Gastroesophageal sphincter (tissue), 4 donors: ENCODE data around the gene WDR6. TPM values are rescaled to one million over a fixed set of nuclear protein-coding genes. Genes with fewer than 3 reads are reported as not detected.
A peak's percentile ranks its signal among the peaks of the same experiment; 100 is the strongest.

ENCODE experiments used
- ATAC-seq: fragments of 150-250 bp; one replicate; pipeline ENCODE4 v1.9.1; 2016; ENCODE audit warnings: mild to moderate bottlenecking, moderate library complexity
- H3K27ac ChIP-seq, 4 donors: fragments of 200-600 bp; sonication (generic) in 3 of 4; 1 replicate in 3 of 4; 2 replicates in 1 of 4; pipeline ENCODE4 v1.5.1; 2016 to 2019
- H3K27me3 ChIP-seq: fragments of 200-600 bp; sonication (generic); one replicate; pipeline ENCODE4 v1.5.1; 2019
- H3K36me3 ChIP-seq, 2 donors: fragments of 200-600 bp; sonication (generic); one replicate each; pipeline ENCODE4 v1.5.1; 2019; ENCODE audit warnings: control low read depth in 1 of 2
- H3K4me1 ChIP-seq, 3 donors: fragments of 200-600 bp; sonication (generic); 1 replicate in 2 of 3; 2 replicates in 1 of 3; pipeline ENCODE4 v1.5.1; 2016 to 2019; ENCODE audit warnings: control low read depth in 2 of 3
- H3K4me3 ChIP-seq, 2 donors: fragments of 200-600 bp; sonication (generic); one replicate each; pipeline ENCODE4 v1.5.1; 2019; ENCODE audit warnings: mild to moderate bottlenecking in 1 of 2, moderate library complexity in 1 of 2
- H3K9me3 ChIP-seq, 3 donors: fragments of 200-600 bp; sonication (generic); one replicate each; pipeline ENCODE4 v1.5.1; 2017 to 2019; ENCODE audit warnings: control low read depth in 2 of 3
- EP300 ChIP-seq: sonication (generic); formaldehyde crosslinking; IDR thresholded peaks from one replicate; pipeline ENCODE4 v1.6.1; 2017; ENCODE audit warnings: antibody characterized with exemption, mild to moderate bottlenecking
- POLR2A ChIP-seq, 2 donors: fragments of 450-650 bp; IDR thresholded peaks; one replicate each; pipeline ENCODE4 v1.6.1; 2017; ENCODE audit warnings: antibody characterized with exemption in 2 of 2, mild to moderate bottlenecking in 2 of 2, moderate library complexity in 1 of 2
- POLR2AphosphoS5 ChIP-seq: sonication (generic); formaldehyde crosslinking; IDR thresholded peaks from one replicate; pipeline ENCODE4 v1.6.1; 2017; ENCODE audit warnings: antibody characterized with exemption
- WGBS, 2 donors: methylation state at CpG; one replicate each; pipeline ENCODE4 v1.1.5; 2018; ENCODE audit warnings: low coverage in 1 of 2; 5-methylcytosine and 5-hydroxymethylcytosine counted together
- total RNA-seq, 4 donors: library from RNA; depleted of rRNA; stranded (reverse); fragments of >200 nt; gene quantifications; one replicate each; pipeline ENCODE4 v1.1.0, GENCODE V29; 2016
- TF ChIP-seq, protein P1 (sequence below), 4 experiments: fragments of 200-600 bp in 2 of 4; fragments of 450-650 bp in 2 of 4; sonication (generic) in 1 of 4; IDR thresholded peaks; one replicate each; pipeline ENCODE4 v1.5.1; 2017 to 2019; ENCODE audit warnings: antibody characterized with exemption in 4 of 4, mild to moderate bottlenecking in 2 of 4, moderate library complexity in 2 of 4

Gene WDR6
- total RNA-seq, 4 donors from 2014 or later, result 61.5 to 110 (median 99.0) TPM

DNA sequence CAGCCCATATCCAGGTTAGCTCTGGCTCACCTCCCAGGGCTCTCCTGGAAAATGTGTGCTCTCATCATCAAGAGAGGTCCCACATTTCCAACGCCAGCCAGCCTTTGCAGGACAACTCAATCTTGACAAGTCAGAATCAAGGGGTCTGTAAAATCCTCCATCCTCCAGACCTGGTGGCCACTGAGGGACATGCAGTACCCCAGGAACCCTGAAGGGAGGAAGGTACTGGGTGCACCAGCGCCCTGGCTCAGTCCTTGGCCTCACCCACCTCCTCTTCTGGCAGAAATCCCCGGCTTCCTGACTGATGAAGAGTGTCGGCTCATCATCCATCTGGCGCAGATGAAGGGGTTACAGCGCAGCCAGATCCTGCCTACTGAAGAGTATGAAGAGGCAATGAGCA, 6.0 kb upstream of the WDR6 start:
- Histone ChIP-seq H3K9me3 (no peaks in the 10 kb centered on the region), H3K4me1 (peaks cover 0 to 7% (median 0%) of the 10 kb centered on the region in 3 donors), H3K27me3 (no peaks in the 10 kb centered on the region), H3K4me3 (no peak overlapping the region), H3K27ac (no peak overlapping the region), H3K36me3 (peaks cover 0 to 44% of the 10 kb centered on the region in 2 donors)
- no peak for ATAC-seq
- TF ChIP-seq, protein P1, sequence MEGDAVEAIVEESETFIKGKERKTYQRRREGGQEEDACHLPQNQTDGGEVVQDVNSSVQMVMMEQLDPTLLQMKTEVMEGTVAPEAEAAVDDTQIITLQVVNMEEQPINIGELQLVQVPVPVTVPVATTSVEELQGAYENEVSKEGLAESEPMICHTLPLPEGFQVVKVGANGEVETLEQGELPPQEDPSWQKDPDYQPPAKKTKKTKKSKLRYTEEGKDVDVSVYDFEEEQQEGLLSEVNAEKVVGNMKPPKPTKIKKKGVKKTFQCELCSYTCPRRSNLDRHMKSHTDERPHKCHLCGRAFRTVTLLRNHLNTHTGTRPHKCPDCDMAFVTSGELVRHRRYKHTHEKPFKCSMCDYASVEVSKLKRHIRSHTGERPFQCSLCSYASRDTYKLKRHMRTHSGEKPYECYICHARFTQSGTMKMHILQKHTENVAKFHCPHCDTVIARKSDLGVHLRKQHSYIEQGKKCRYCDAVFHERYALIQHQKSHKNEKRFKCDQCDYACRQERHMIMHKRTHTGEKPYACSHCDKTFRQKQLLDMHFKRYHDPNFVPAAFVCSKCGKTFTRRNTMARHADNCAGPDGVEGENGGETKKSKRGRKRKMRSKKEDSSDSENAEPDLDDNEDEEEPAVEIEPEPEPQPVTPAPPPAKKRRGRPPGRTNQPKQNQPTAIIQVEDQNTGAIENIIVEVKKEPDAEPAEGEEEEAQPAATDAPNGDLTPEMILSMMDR (IDR thresholded peaks at IDR 0.05), result no peak
- TF ChIP-seq POLR2A (IDR thresholded peaks at IDR 0.05), result no peak
- no peak for TF ChIP-seq POLR2AphosphoS5
- TF ChIP-seq EP300, result no peak
- no CpG with 5 or more reads among the region's 6 CpGs for WGBS, 2 donors

DNA sequence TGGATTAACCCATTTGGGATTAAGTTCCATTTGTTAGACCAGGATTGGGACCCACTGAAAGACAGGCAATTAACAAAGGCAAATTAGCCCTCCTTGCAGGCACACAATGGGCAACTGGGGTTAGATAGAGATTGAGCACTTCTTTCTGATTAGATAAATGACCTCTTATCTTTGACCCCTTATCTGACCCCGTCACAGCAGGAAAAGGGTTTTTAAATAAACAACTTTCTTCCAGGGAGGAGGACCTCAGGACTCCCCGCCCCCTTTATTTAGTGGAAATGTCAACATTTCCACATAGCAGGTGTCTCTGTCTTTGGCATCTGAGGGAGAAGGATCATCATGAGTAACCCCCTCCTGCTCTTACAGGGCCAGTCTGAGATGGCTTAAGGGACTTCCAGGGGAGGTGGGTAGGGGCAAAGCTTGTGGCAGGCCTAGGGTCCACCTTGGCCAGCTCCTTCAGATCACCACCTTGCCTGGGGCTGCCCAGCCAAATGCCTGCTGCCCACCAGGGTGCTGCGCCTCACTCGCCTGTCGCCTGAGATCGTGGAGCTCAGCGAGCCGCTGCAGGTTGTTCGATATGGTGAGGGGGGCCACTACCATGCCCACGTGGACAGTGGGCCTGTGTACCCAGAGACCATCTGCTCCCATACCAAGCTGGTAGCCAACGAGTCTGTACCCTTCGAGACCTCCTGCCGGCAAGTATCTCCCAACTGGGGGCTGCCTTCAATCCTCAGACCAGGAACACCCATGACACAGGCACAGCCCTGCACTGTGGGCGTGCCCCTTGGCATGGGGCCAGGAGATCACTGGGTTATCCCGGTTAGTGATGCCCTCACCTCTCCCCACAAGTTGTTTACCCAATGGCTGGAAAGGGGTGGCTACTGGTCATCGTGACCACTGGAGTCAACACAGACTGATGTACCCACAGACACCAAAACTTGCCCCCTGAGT, 2.6 kb upstream of the WDR6 start:
- peaks cover 0 to 35% (median 9%) of the 10 kb centered on the region in 3 donors for H3K4me1 ChIP-seq
- no peak overlapping the region for H3K4me3 ChIP-seq
- TF ChIP-seq, protein P1 (IDR thresholded peaks at IDR 0.05), result no peak
- no peaks in the 10 kb centered on the region for H3K27me3 ChIP-seq
- no peaks in the 10 kb centered on the region for H3K9me3 ChIP-seq
- 80 to 85% methylated on average over 2 to 4 of the region's 16 CpGs for WGBS, 2 donors
- H3K27ac ChIP-seq, result no peak overlapping the region
- ATAC-seq, result no peak
- H3K36me3 ChIP-seq, result peaks cover 0 to 28% of the 10 kb centered on the region in 2 donors

DNA sequence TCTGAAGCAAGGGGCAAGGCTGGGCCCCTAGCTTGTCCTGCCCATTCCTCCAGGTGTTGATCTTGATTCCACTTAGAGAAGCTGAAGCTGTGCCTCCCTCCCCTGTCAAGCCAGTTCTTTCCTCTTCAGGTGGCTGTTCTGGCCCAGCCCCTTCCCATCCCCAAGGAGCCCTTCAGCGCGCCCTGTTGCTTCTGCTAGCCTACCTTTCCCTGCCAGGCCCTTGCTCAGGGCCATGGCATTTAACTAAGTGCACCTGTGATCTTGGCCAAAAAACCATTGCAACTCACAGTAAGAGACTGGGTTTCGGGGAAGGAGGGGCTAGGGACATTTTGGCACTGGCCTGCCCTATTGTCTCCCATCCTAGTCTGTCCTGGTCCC, 1.9 kb upstream of the WDR6 start:
- peaks cover 0 to 41% (median 9%) of the 10 kb centered on the region in 3 donors for H3K4me1 ChIP-seq
- no peak overlapping the region for H3K27ac ChIP-seq
- peaks cover 0 to 30% of the 10 kb centered on the region in 2 donors for H3K36me3 ChIP-seq
- no peak for ATAC-seq
- no peak for TF ChIP-seq POLR2A (IDR thresholded peaks at IDR 0.05)
- TF ChIP-seq EP300, result no peak
- TF ChIP-seq POLR2AphosphoS5, result no peak
- TF ChIP-seq, protein P1 (IDR thresholded peaks at IDR 0.05), result no peak
- H3K9me3 ChIP-seq, result no peaks in the 10 kb centered on the region
- 100% methylated on average over 2 of the region's 3 CpGs; no CpG with 5 or more reads in 1 of the 2 donors for WGBS, 2 donors
- no peaks in the 10 kb centered on the region for H3K27me3 ChIP-seq
- H3K4me3 ChIP-seq, result no peak overlapping the region

DNA sequence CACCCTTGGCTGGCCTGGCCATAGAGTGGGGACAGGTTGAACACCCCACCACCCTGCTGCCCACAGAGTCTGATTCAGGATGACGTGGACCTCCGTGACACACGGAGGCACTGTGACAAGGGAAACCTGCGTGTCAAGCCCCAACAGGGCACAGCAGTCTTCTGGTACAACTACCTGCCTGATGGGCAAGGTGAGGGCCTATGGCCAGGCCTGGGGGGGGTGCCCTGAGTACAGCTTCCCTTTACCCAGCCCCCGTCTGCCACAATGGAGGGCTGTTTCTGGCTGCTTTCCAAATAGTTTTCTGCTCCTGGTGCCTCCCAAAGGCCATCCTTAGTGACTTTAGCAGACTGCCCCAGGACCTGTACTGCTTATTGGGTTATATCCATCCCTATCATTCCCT, 1.2 kb upstream of the WDR6 start:
- no peak for ATAC-seq
- no peak for TF ChIP-seq POLR2AphosphoS5
- TF ChIP-seq EP300, result no peak
- TF ChIP-seq, protein P1 (IDR thresholded peaks at IDR 0.05), result no peak
- Histone ChIP-seq H3K36me3 (peaks cover 0 to 31% of the 10 kb centered on the region in 2 donors), H3K27me3 (no peaks in the 10 kb centered on the region), H3K4me1 (peaks cover 0 to 47% (median 9%) of the 10 kb centered on the region in 3 donors), H3K4me3 (peak overlapping the region in 1 of 2 donors; percentile 90), H3K9me3 (no peaks in the 10 kb centered on the region), H3K27ac (peak overlapping the region in 3 of 4 donors; percentile 85 to 98 (median 97))
- WGBS, 2 donors, result 100% methylated on average over 1 of the region's 5 CpGs; no CpG with 5 or more reads in 1 of the 2 donors
